ENCODE measurements around the gene KBTBD12.
A peak's percentile ranks its signal among the peaks of the same experiment; 100 is the strongest.

Gene KBTBD12

DNA sequence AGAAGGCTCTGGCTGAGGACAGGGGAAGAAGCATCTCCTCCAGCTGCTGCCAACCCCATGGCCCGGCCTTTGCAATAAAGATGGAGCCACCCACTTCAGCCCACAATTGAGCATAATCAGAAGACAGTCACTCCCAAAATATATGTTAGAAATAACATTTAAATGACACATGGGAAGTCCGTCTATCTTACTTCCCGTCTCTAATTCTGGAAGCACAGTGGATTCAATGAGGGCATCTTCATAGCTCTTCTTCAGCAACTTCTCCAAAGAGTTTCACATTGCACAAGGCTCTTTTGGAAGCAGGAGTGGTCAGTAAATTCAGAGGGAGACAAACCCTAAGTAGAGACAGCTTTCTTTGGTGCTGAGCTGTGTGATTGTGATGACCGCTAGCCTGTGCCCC lies 70.2 kb downstream of the KBTBD12 start:
- DNase-seq (ENCODE audit: low read depth): no peak
- TF ChIP-seq, protein P1, sequence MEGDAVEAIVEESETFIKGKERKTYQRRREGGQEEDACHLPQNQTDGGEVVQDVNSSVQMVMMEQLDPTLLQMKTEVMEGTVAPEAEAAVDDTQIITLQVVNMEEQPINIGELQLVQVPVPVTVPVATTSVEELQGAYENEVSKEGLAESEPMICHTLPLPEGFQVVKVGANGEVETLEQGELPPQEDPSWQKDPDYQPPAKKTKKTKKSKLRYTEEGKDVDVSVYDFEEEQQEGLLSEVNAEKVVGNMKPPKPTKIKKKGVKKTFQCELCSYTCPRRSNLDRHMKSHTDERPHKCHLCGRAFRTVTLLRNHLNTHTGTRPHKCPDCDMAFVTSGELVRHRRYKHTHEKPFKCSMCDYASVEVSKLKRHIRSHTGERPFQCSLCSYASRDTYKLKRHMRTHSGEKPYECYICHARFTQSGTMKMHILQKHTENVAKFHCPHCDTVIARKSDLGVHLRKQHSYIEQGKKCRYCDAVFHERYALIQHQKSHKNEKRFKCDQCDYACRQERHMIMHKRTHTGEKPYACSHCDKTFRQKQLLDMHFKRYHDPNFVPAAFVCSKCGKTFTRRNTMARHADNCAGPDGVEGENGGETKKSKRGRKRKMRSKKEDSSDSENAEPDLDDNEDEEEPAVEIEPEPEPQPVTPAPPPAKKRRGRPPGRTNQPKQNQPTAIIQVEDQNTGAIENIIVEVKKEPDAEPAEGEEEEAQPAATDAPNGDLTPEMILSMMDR (conservative IDR thresholded peaks at IDR 0.05; ENCODE audit: low read length): no peak

GRCh38 chr3:127985655-127986225 lies 70.7 kb downstream of the KBTBD12 start:
- TF ChIP-seq, protein P1 (conservative IDR thresholded peaks at IDR 0.05; ENCODE audit: low read length): no peak
- no peak for DNase-seq (ENCODE audit: low read depth)
- H3K4me3 ChIP-seq (ENCODE audit: low read length): no peak overlapping the region

More for the DNA sequence above, 70.2 kb downstream of the KBTBD12 start:
- no peak overlapping the region for H3K4me3 ChIP-seq (ENCODE audit: low read length)

GRCh38 chr3:127986803-127987202 lies 71.8 kb downstream of the KBTBD12 start:
- TF ChIP-seq, protein P1 (conservative IDR thresholded peaks at IDR 0.05; ENCODE audit: low read length): no peak
- no peak for DNase-seq (ENCODE audit: low read depth)
- no peak overlapping the region for H3K4me3 ChIP-seq (ENCODE audit: low read length)

DNA sequence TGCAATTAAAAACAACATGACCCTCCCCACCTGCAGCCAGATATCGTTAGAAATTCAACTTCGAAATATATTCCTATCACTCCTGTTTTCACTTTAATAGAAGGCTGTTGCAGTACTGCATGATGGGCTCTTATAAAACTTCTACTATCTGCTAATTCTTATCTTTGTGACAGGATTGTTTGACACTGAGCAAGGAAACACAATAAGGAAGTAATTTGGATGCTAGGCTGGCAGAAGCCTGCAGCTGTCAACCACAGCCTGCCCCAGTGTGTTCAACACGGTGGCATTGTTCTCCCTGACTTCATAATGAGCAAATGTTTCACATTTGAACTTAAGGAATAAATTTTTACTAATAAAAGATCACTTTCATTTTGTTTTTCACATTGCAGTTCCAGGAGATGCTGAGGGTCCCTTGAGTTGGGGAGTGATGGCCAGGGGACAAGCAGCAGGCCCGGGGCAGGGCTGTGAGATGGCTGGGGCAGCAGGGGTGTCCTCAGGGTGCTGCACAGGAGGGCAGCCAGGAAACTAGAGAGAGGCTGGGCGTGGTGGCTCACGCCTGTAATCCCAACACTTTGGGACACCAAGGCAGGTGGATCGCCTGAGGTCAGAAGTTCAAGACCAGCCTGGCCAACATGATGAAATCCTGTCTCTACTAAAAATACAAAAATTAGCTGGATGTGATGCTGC lies 72.4 kb downstream of the KBTBD12 start:
- TF ChIP-seq, protein P1 (conservative IDR thresholded peaks at IDR 0.05; ENCODE audit: low read length): no peak
- H3K4me3 ChIP-seq (ENCODE audit: low read length): no peak overlapping the region
- no peak for DNase-seq (ENCODE audit: low read depth)

GRCh38 chr3:127988770-127989557 lies 73.9 kb downstream of the KBTBD12 start:
- H3K4me3 ChIP-seq (ENCODE audit: low read length): no peak overlapping the region
- TF ChIP-seq, protein P1 (conservative IDR thresholded peaks at IDR 0.05; ENCODE audit: low read length): no peak
- DNase-seq (ENCODE audit: low read depth): peak; percentile 15

GRCh38 chr3:127990051-127990450 lies 75.0 kb downstream of the KBTBD12 start:
- H3K4me3 ChIP-seq (ENCODE audit: low read length): no peak overlapping the region
- TF ChIP-seq, protein P1 (conservative IDR thresholded peaks at IDR 0.05; ENCODE audit: low read length): no peak
- no peak for DNase-seq (ENCODE audit: low read depth)
